Hepatic stellate cell (primary cell): ENCODE results near the gene ADAMTS1.
"Not testable (repeated sequence)": the region's sequence is repeated elsewhere in the genome, so short reads cannot be mapped to it uniquely, and the experiment has no call there.

Experiments
- DNase-seq: peaks from one replicate; pipeline ENCODE4 v3.0.0; 2011; ENCODE audit warnings: low spot score

ADAMTS1 gene

GRCh38 chr21:26845066-26845758 is at the start of gene ADAMTS1:
ADAMTS1 (minus strand) TSS chr21:26845409; CDS start chr21:26844954, 455 bp downstream.
- peak; percentile 92 for DNase-seq

- DNase-seq: no peak
Observed at GRCh38 chr21:26892151-26892550, 46.9 kb upstream of the ADAMTS1 start.

DNA sequence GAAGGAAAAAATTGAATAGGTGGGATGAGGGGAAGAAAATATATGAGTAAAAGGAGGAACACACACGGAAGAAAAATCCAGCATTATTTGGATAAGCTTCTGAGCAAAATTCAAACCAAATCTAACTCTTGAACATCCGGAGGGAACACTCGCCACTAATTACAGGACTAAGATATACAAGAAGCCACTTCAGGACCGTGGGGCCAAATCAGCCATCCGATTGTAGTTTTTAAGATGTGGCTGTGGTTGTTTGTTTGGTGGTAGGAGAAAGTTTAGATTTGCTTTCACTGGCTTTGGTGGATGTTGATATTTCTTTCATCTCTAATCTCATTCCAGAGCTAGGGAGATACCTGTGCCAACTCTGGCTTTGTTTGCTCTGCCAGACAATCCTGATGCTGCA is 43.7 kb upstream of the ADAMTS1 start:
- no peak for DNase-seq

DNA sequence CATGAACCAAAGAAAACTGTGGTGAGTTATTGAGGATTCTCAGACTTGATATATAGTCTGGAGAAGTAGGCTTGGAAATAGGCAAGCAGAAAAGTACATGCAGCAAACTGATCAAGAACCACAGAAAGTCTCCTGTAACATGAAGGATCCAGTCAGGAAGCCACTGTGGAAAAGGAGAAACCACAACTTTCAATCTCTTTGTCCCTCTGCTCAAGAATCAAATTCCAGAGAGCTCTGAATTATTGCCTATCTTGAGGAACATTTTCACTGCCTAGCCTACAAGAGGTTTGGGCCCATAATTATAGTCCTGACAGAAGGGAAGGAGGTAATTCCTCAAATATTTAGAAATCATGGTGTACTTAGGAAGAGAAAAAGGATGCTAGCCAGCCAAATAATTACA is 43.0 kb upstream of the ADAMTS1 start:
- DNase-seq: no peak

DNA sequence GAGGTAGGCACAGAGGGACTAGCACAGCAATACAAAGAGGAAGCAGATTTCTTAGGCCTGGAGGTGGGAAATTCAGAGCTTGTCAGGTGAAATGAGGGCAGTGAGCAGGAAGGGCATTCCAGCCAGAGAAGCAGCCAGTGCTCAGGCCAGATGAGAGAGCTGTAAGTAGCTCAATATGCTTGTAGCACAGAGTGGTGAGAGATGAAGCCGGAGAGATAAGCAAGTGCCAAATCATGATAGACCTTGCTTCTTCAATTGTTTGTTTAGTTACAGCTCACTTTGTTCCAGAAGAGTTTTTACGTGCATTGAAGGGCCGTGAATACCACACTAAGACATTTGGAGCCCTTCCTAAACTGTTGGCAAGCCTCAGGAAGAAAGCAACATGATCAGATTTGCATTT is 42.0 kb upstream of the ADAMTS1 start:
- no peak for DNase-seq

DNA sequence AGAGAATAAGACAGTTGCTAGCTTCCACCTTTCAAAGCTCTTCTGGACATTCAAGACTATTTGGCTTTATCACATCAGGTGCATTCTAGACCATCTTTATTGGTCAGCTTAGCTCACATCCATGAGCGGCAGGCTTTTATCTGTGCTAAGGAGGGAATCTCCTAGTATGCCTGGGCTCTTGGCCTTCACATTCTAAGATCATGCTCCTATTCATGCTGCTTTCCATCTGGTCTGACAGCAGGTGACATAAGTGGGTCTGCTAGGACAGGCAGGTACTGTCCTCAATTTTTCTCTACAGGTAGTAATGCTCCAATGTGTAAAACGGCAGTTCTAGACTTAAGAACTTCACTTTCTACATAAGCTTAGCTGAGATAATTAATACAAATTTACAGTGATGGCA is 39.2 kb upstream of the ADAMTS1 start:
- DNase-seq: no peak

DNA sequence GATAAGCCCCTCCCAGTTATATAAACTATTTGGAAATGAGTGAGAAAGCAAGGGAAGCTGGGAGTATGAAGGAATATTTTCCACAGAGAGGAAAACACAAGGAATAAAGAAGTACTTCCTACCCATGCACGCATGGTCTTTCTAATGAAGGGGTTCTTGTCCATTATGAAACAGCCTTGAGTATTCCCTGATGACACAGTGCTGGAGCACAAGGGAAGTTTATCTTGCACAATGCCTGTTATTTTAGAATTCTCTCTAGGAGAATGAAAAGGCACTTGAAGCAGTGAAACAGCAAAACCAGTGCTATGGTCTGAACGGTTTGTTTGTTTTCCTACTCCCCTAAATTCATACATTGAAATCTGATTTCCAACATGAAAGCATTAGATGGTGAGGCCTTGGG is 38.6 kb upstream of the ADAMTS1 start:
- DNase-seq: no peak

DNA sequence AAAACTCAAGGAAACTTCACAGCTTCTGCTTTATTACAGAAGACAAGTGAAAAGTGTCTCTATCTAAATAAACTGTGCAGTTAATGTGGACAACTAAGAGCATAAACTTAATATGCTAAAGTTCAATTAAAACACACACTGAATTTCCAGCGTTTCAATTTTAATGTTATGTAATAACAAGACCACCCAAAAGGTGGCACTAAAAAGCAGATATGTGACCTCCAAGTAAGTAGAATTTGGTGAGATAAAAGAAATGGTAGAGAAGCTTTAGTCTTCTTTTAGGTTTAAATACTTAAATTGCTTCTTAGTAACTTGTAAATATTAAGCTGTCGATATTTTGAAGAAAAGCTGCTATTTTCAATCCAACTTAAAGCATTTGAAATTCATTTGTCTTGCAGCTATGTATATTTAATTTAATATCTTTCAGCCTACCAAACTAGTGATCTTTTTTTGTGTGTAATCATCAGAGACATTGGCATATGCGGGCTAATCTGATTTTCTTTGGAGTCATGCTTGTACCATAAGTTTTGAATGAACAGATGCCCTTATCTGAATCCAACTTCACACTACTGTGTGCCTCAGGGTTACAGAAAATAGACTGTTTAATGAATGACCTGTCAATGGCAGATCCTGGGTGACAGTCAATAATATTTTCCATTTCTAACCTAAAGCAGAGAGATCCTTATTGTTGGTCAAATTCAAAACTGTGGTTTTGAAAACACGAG is 36.5 kb upstream of the ADAMTS1 start:
- DNase-seq: peak; percentile 9

DNA sequence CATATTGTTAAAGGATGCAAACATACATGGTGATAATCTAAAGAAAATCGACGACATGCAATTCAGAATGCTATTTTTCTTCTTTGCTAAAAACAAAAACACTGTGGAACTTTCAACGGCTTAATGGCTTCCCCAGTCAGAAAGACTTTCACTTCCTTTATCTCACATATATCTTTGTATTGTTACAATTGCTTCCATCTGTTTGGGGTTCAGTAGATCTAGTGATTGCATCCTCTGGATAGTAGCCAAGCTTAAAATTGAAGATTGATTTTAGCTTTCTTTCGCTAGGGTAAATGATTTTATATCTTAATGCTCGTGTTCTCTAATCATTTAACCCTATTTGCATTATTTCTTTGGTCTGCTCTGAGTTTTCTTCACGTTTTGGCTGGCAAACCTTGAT is 31.8 kb upstream of the ADAMTS1 start:
- no peak for DNase-seq

DNA sequence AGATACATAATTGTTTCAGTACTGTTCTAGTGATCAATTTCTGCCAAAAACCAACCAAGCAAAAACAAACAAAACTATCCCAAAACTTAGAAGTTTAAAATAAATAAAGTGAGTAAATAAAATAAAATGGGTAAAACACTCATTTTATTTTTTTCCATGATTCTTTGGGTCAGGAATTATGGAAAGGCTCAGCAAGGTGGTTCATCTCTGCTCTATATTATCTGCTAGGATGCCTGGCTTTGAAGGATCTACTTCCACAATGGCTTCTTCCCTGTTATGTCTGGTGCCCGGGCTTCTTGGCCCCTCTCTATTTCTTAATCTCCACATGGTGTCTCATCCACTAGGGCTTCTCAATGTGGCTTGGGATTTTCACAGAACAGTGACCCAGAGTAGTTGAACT is 29.1 kb upstream of the ADAMTS1 start:
- DNase-seq: no peak

DNA sequence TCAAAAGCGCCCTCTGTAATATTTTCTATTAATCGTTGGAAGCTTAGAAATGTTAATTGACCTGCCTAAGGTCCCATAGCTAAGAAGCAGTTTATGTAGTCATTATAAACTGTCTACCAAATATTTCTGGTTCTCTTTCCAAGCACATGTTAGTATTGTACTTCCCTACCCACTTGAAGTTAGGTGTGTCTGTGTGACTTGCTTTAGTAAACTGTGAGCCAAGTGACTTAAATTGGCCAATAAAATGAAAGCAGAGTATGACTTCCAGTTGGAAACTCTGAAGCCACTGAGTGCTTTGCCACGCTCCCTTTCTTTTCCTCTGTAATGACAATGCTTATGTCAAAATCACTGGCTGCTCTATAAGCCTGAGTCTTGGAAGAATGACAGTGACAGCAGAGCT is 20.6 kb upstream of the ADAMTS1 start:
- no peak for DNase-seq

- DNase-seq: not testable (repeated sequence)
Observed at GRCh38 chr21:26856871-26857350, 11.7 kb upstream of the ADAMTS1 start.

GRCh38 chr21:26854695-26855094 is 9.5 kb upstream of the ADAMTS1 start:
- DNase-seq: not testable (repeated sequence)

- DNase-seq: no peak
Observed at GRCh38 chr21:26852423-26852822, 7.2 kb upstream of the ADAMTS1 start.

DNA sequence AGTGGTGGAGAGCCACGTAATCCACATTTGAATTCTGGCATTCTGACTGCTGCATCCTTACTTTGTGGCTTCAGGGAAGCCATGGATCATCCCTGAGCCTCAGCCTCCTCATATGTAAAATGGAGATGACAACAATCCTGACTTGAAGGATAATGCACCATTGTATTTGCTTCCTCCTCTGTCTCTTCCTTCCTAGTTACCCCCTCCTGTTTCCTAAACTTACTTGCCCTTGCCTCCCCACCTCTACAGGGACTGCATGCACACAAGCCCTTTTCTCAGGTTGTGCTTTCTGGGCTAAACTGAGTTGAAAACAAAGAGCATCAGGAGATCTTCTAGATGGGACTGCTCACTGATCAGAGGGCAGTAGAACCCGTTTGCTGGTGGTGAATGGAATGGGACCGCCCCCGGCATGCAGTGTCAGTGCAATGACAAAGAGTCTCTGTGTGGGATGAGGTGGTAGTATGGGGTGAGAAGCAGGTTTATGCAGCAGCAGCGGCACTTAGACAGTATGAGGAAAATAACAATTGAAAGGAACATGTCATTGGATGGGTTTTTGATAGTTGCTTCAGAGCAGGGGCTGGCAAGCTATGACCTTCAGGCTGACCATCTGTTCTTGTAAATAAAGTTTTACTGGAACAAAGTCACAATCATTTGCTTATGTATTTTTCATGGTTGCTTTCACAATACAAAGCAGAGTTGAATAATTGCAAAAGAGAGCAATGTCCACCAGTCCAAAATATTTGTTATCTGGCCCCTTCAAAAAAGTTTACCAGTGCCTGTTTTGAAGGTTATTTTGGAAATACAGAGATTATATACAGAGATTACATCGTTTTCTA is 6.1 kb upstream of the ADAMTS1 start:
- DNase-seq: no peak

DNA sequence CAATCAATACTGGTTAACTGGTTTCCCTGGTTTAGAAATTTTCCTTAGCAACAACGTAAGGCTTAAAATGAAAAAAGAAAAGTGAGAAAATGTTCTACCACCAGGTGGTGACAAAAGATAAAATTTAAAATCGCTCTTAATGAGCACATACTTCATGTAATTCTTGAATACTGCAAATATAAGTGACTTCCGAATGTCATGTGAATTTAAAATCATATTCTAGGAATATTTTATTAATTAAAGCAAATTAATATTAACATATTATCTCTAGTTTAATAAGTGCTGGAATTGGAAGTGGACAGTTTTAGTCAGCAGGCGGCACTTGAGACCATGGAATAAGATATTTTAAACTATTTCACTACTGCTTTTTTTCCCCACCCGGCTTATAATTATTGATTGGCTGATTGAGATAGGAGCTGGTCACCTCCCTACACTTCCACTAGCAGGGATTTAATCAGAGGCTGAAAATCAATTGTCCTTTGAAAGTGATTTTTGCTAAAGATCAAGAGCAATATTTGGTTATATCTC is 5.0 kb upstream of the ADAMTS1 start:
- no peak for DNase-seq

DNA sequence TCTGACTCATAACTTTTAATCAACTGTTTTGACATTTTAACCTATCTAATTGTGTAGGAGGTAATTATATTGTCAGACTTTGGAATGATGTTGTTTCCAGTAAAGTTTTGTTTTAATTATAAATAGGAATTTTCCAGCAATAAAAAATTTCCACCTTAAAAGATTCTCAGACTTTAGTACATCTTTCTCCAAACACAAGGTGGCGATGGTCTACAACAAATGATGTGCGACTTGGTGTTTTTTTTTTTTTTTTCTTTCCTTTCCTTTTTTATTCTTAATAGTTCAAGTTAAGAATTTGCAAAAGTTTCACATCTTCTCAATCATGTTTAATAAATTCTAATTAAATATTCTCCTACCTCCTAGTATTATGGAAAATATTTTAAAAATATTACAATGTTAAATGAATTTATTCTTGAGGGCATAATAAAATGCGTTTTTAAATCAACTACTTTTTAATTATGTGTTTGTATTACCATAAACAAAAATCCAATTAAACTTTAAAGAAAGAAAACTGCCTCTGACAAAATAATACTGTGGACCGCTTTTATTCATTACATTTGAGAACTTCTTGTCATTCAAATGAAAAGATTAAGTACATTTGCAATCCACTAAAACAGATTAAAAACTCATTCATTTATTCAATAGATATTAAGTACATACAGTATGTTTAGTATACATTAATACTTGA is 4.4 kb upstream of the ADAMTS1 start:
- no peak for DNase-seq

DNA sequence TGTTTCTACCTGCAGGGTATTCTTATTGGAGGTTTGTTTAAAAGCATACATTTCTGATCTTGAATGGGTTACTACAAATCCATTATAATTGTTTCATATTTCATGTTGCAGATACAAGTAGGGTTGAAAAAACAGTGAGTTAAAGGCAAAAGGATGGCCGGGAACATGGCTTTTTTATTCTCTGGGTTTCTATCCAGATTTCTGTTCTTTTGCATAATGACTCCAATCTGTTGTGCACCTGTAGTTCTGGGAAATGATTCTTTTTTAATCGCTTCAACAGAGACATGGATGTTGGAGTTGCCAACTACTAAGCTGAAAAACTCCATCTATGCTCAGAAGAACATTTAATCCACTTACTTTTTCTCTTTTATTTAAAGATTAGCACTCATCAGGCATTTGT is 2.7 kb upstream of the ADAMTS1 start:
- no peak for DNase-seq

DNA sequence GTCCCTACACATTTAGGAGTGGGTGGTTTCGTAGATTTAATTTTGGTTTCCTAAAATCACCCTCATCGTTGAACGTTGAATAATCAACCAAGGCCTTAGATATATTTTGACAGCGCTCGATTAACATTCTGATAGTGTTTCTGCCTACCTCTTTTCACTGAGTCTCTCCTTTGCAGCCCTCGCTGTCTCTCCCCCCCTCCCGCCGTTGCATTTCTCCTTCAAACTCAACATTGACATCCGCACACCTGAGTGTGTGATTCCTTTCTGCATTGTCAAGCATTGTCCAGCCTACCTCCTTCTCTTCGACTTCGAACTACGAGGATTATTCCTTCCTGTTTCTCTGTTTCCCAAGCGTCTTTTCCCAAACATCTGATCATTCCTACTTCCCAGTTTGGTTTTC is 1.8 kb upstream of the ADAMTS1 start:
- DNase-seq: no peak

DNA sequence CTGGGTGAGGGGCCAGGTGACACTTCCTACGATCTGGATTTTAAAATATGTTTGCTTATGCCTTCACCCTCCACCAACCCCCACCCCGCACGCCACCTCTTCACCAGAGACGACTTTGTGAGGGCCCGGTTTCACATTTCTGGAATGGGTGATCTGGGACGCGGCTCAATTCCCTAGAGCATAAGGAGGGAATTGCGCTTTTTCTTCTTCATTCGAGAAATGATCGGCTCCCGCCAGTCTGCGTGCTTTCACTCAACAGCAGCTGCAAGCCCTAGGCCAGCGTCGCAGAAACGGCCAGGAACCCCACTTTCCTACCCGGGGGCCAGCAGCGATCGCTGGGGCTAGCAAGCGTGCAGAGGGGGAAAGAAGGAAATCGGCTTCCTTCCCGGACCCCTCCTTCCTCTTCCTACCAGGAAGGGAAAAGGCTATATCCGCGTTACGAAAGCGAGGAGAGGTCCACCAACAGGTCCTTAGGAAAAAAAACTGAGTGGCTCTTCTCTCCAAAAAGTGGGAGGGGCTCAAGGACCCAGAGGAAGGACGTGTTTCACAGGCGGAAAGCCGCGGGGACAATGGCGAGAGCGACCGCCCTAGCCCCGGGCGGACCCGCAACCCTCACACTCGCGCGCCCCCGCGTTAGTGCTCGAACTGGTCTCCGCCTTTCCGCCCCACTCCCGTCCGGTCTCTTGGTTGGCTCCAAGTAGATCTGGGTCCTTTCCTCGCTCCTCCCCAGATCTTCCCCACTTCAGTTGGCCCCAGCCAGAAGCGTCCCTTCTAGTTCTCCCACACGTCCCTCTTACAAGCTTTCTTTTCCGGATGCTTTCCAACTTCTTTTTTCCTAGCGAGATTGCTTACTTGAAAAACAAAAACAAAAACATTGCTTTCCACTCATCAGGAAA is 1.1 kb upstream of the ADAMTS1 start:
- DNase-seq: peak; percentile 78

DNA sequence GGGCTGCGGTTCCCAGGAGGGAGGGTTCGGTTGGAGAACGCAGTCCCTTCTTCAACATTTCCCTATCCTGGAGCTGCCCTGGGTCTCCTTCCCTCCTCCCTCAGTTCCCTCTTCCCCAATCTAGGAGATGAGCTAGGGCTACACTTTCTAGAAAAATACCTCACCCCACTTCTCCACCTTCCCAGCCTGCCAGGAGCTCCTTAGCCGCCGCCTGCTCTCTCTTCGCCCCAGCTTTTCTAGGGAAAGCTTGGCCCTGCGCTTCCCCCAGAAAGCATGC is 488 bp upstream of the ADAMTS1 start:
- no peak for DNase-seq
